HG03521 (cell line): ENCODE measurements around the gene GNG10.
A peak's percentile ranks its signal among the peaks of the same experiment; 100 is the strongest.
"Not testable (repeated sequence)": the region's sequence is repeated elsewhere in the genome, so short reads cannot be mapped to it uniquely, and the experiment has no call there.

ENCODE experiments used
- ATAC-seq: cut with Tn5 transposase; IDR thresholded peaks from one replicate; pipeline ENCODE4 v1.9.1; 2021; ENCODE audit warnings: mild to moderate bottlenecking, moderate library complexity; ENCODE audit not compliant: unreplicated experiment

Gene GNG10

DNA sequence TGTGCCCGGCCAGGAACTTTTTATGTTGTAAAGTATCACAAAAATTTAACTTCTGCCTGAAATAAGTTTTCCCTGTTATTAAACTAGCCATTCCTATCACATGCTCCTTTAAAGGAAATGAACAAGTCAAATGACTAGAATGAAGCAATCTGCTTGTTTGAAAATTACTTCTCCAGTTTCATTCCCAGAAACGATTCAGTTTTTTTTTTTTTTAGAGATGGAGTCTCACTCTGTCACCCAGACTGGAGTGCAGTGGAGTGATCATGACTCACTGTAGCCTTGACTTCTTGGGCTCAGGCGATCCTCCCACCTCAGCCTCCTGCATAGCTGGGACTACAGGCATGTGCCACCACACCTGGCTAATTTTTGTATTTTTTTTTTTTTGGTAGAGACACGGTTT, 13.3 kb upstream of the GNG10 start:
- no peak for ATAC-seq

DNA sequence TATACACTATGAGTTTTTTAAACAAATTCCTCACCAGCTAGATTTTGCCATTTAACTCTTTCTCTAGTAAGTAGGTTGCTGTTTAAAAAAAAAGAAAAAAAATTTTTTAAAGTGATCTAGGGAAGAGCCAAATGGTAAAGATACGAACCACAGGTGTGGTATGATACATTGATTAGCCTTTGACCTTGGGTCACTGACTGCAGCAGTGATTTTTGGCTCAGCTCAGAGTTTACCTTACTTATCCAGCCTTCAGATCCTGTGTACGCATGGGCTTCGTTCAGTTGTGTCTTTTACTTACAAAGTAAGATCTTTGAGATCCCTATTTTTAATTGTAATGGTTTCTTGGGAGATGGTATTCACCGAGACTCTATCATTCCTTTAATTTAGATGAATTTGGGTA, 12.4 kb upstream of the GNG10 start:
- no peak for ATAC-seq

DNA sequence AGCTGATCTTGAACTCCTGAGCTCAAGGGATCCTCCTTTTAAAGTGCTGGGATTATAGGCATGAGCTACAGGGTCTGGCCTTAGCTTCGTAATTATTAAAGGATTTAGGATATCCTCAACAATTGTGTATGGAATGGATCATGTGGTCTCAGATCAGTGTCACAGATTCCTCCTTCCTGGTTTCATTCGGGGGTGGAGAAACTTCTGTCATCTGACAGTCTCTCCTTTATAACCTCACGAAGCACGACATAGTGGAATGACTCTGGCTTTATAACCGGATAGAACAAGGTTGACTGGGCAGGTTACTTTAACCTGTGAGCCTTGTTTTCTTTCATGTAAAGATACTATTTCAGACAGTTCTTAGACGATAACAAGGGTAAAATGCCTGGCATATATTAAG, 4.4 kb upstream of the GNG10 start:
- ATAC-seq, result no peak

DNA sequence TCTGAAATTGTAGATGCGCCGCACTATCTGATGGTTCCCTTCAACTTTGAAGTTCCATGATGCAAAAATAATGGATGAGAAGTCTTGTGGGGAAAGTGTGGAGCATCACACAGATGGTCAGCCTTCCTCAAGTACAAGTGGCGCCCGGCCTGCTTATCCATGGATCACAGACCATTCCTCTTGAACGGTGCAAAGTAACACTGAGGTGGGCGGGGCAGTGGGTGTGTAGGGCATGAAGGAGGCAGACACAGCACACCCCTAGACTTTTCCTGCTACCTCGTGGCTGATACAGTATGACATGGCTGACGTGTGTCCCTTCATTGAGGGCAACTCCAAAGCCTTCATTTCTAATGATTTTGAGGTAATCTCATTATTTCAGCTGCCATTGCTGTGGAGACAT, 2.5 kb upstream of the GNG10 start:
- no peak for ATAC-seq

DNA sequence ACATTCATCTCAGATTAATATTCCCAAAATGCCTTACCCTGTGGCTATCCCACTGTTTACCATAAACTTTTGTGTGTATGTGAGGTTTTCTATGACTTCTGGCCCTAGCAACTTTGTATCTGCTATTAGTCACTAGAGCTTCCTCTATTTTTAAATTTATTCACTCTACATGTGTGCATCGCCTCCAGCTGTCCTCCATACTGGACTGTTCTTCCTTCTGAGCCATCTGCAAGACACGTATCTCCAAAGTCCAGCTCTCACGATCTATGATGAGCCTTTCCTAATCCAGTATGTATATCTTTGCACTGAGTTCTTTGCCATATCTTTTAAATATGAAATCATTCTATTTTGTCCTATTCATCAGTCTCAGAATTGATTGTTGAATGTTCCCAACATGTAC, 1.7 kb upstream of the GNG10 start:
- ATAC-seq, result no peak

DNA sequence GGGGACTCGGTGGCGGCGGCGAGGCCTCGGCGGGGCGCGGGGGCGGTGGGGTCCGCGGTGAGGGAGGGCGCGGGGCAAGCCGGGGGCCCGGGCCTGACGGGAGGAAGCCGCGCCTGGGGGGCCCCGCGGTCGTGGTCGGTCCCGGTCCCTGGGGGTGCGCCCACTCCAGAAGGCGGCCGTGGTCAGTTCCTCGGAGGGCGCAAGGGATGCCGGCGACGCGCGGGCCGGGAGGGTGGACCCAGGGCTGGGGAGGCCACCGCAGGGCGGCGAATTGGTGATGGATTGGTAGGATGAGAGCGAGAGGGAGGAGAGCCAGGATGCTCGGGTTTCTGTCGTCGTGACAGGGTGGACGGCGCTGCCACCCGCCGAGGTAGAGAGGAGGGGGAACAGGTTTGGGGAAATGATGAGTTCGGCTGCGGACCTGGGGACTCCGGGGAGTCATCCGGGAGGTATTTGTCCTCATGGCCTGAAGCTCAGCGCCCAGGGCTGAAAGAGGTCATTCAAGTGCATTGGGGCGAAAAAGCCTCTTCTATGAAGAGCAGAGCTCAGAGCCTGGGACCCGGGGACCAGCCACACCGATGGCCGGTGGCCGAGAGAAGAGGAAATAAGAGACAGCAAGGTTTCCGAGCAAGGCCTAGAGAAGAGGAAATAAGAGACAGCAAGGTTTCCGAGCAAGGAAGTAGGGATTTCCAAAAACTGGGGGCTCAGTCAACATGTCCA, 557 bp downstream of the GNG10 start:
- ATAC-seq, result peak; percentile 24

DNA sequence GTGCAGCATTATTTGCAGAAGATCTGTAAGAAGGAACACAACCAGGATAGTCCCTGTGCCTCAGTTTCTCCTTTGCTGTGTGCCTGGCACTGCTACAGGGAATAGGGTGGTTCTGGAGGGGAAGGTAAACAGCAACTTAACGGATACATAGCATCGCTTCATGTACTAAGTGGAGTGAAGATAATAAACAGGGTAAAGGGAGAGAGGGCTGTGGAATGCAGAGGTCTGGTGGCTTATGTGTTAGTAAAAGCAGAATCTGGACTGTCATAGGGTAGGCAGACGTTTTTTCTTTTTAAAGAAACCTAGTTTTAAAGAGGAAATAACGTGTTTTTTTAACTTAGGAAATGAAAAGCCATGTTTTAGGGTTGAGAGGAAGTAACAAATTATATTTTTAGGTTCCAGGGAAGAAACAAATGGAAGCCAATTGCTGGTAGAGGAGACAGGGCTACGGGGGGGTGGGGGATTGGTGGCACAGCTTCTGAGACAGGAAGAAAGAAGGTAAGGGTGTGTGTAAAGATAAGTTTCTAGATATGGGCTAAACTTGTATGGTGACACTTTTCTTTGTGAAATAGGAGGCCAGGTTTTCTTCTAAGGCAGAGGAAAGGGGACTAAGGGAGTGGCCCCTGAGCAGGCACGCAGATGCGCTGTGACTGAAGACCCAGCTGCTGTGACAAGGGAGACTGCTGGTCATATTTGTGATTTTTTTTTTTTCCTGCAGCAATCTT, 1.3 kb downstream of the GNG10 start:
- ATAC-seq, result peak; percentile 9

DNA sequence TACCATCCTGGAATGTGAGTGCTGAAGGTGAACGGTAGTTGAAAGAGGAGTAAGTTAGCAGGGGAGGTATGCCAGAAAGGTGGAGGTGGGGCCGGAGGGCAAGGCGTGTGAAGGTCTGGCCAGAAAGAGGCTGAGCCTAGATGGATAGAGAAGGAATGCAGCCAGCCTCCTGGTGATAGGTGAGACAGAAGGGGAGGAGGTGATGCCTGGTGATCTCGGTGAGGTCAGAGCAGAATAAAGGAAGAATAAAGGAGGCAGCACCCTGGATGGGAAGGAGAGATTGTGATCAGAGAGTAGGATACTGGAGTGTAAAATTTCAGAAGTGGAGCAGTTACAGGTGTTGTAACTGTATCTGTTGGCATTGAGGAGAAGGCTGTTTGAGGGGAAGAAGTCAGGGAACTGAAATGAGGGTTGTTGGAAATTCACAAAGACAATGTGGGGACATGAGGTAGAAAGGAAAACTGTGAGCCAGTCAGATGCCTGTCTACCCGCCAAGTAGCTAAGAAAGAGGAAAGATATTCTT, 2.0 kb downstream of the GNG10 start:
- ATAC-seq, result no peak

DNA sequence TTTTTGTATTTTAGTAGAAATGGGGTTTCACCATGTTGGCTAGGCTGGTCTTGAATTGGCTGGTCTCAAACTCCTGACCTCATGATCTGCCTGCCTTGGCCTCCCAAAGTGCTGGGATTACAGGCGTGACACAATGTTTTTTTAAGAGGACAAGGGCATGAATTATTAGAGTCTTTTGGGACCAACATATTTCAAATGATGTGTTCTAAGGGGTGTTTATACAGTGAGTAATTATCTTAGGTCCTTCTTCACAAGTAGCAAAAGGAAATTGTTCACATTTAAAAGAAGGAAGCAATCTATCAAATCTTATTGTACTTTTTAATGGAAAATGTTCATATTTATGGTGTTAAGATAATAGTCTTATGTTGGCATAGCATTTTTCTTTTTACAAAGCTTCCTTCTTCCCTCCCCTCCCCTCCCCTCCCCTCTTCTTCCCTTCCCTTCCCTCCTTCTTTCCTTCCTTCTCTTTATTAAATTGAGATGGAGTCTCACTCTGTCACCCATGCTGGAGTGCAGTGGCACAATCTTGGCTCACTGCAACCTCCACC, 6.7 kb downstream of the GNG10 start:
- ATAC-seq, result no peak

DNA sequence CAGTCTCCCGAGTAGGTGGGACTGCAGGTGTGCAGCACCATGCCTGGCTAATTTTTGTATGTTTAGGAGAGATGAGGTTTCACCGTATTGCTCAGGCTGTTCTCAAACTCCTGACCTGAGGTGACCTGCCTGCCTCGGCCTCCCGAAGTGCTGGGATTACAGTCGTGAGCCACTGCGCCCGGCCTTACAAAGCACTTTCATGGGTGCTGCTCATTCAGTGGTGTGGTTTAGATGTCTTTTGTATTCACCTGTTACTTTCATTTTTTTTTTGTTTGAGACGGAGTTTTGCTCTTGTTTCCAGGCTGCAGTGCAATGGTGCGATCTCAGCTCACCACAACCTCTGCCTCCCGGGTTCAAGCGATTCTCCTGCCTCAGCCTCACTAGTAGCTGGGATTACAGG, 7.2 kb downstream of the GNG10 start:
- not testable (repeated sequence) for ATAC-seq

DNA sequence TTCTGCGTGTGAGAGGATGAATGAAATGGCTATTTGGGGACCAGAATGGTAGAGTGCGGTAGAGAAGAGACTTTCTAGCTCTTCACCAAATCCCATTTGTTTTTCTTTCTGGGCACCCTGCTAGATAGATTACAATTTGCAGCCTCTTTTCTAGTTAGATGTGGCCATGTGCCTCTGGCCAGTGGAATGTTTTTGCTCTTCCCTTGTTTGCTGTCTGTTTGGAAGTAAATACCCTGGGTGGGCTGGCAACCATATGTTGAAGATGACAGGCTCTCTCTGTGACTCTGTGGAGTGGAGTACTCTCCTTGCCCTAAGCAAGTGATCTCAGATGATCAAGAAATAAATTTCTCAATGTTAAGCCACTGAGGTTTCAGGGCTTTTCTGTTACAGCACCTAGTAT, 12.9 kb downstream of the GNG10 start:
- ATAC-seq, result no peak

DNA sequence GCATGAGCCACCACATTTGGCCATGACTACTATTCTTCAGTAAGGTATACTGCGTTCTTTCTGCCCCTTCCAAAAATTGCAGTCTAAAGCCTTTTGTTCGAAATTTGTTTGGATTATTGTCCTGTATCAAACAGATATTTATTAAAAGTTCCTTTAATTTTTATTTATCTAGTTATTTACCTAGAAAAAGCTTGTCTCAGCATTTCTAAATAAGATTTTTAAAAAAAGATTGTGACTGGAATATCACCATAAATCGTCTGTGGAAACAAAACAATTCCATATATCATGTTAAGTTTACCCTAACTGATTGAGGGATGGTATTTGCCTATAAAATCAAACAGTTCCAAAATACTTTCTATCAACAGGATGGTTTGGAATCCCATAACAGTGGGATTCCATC, 14.7 kb downstream of the GNG10 start:
- no peak for ATAC-seq

DNA sequence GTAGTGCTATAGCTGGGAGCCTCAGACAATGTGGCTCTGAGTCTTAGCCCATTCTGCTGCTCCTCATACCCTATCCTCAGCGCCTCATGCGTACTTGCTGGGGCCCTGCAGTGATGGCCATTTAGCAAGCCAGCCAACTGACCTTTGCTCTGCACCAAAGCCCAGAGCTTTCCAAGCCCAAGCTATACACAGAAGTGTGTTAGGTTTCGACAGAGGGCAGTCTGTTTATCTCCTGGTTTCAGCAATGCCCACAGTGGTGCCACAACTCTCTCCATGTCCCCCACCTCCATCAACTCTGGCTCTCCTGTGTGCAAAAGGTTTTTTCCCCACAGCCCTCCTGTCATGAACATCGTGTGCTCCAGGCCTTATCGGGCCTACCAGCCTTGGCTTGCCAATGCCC, 16.9 kb downstream of the GNG10 start:
- no peak for ATAC-seq

DNA sequence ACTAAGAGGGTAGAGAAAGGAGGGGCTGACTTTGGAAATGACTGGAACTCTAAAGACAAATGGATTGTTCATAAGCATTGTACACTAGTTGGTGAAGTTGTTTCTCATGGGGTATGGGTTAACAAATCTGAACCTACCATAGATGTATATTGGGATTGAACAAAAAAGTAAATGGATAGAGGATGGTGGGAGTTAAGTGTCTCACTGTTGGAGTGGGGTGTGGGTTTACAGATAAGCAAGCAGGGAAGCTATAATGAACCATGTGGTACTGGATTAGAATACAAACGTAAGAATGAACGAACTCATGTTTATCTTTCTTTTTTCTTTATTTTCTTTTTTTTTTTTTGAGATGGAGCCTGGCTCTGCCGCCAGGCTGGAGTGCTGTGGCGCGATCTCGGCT, 17.8 kb downstream of the GNG10 start:
- ATAC-seq, result no peak

DNA sequence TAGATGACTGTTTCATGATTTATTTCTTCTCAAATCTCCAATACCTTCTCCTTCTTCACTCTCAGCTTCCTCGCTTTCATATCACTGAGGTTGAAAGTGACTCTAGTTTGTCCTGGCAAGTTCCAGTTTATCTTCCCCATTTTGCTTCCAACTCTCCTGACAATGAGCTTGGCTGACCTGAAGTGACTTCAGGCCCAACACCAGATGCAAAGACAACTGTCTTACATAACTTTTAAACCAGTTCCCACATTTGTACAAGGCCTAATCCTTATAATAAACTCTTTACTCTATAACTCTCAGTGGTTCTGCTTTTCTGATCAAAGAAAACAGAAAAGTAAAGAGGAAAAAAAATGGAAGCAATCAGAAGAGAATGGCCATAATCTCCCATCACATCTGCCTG, 22.0 kb downstream of the GNG10 start:
- no peak for ATAC-seq

DNA sequence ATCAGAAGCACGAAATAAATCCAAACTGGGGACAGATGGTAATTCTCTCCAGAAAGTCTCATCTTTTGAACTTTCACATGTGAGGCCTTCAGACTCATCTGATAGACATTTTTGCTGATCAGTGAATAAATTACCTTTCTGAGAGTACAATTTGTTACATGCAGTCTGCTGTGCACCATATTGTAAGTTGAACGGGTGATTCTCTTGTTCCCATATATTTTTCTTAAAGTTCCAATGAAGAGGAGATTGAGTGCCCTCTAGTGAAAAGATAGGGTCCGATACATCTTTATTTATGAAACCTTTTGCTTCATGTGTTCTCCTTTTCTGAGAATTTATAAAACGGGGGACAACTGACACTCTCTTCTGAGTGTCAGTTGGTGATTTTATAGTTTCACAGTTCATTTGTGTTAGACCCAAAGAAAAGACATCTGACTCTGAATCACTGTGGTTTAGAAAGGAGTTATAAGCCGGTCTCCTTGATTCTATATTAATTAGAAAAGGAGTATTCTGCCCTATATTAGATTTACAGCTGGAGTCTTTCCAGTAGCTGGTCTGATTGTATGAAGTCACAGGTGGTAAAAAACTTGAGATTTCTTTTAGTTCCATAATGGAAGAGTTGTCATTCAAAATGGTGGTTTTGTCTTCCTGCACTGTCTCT, 30.4 kb downstream of the GNG10 start:
- no peak for ATAC-seq

DNA sequence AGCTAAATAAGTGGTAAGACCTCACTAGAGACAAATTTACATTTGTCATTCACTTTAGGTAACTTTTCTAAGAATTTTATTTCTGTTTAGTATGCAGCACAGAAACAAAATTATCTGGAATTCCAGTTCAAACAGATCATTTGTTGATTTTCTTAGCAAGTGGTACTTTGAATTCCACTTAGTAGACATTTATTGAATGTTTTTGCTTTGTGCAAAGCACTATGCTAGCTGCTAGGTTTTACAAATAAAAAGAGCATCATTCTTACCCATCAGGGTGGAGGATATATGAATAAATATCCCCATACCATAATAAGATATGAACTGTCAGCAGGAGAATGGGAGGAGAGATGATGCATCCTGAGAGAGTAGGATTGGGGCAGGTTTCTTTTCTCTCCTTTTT, 35.4 kb downstream of the GNG10 start:
- no peak for ATAC-seq

DNA sequence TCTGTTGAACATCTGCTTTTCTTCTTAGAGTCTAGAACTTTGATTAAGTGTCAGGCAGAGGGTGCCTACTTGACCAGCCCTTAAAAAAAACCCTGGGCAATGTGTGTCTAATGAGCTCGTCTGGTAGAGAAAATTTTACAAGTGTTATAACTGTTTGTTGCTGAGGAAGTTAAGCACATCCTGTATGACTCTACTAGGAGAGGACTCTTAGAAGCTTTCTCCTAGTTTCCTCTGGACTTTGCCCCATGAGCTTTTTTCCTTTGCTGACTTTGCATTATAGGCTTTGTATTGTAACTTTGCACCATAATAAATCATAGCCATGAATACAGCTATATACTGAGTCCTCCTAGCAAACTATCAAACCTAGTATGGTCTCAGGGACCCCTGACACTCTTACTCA, 39.4 kb downstream of the GNG10 start:
- no peak for ATAC-seq

DNA sequence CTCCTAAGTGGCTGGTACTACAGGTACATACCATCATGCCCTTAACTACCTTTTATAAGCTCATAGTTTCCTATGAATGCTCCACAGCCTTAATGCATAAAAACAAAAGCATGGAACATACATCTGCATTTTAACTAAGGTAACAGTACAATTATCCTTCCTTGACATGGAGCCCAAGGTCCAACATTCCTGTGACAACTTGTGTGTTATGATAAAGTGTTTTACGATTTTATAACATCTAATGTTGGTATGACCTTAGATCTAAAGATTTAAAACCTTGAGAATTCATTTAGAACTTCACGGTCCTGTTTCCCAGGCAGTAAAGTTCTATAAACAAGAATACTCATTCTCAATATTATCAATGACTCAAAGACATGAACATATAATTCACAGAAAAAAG, 43.1 kb downstream of the GNG10 start:
- ATAC-seq, result no peak

DNA sequence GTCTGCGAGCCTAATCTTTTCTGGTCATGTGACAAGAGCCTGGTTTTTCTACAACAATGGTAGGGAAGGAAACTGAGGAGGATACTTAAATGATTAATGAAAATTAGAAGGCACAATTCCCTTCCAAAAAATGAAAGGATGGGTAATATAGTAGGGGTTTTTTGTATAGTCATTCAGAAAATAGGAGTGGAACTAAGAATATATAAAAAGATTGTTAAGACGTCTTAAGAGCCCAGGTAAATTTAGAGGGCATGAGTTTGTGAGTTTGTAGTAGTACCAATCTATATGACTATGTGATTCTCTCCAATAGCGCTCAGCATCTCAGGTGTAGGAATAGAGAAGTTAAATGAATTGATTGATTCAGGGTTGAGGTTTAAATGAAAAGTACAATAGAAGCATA, 50.1 kb downstream of the GNG10 start:
- ATAC-seq, result no peak

DNA sequence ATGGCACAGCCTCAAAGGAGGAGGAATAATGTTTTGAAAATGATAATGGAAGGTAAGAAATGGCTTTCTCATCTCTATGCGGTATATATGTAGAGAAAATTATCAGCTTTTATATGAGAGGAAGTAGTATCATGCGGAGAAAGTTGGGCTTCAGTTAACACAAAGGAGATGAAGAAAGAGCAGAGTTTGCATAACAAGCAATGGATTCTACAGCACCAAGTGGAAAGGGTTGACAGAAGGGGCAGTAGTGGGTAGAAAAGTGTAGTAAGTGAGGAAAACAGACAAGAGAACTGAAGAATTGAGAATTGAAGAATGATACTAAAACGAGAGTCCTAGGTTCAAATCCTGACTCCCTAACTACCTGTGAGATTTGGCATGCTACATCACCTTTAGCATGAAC, 51.0 kb downstream of the GNG10 start:
- ATAC-seq, result no peak

DNA sequence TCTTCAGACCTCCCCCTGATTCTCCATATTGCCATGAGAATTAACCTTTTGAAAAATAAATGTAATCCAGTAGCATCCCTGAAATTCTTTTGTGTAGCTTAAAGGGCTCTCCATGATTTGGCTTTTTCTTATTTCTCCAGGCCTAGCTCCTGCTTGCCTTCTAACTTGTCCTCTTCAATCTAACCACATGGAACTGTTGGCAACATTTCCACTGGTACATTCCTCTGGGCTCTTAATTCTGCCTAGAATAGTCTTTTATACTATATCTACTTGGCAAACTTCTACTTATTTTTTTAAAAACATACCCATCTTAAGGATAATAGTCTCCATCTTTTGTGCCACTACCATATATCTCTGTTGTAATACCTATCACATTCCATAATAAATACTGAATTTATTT, 54.1 kb downstream of the GNG10 start:
- no peak for ATAC-seq
